Heart right ventricle (tissue), 16 donors: ENCODE measurements around the gene SHB. TPM values are rescaled to one million over a fixed set of nuclear protein-coding genes. Genes with fewer than 3 reads are reported as not detected.

Source experiments
- ATAC-seq, 8 donors: fragments of 200-7000 bp; cut with Tn5 transposase; one replicate each; pipeline ENCODE4 v1.9.1; 2020; ENCODE audit warnings: mild to moderate bottlenecking in 8 of 8, moderate library complexity in 8 of 8, moderate number of reproducible peaks in 1 of 8
- DNase-seq, 2 donors: peaks; one replicate each; pipeline ENCODE4 v3.0.0-alpha.2; 2020
- H3K27ac ChIP-seq, 10 donors: fragments of 200-600 bp; sonication (generic) in 2 of 10; one replicate each; pipeline versions ENCODE4 v1.5.0 to v1.8.0; 2020 to 2022; ENCODE audit warnings: mild to moderate bottlenecking in 3 of 10
- H3K27me3 ChIP-seq, 7 donors: fragments of 200-600 bp; one replicate each; pipeline ENCODE4 v1.8.0; 2021 to 2022; ENCODE audit warnings: mild to moderate bottlenecking in 2 of 7
- H3K36me3 ChIP-seq, 9 donors: fragments of 200-600 bp; sonication (generic) in 1 of 9; one replicate each; pipeline versions ENCODE4 v1.5.0 to v1.8.0; 2020 to 2022; ENCODE audit warnings: mild to moderate bottlenecking in 2 of 9
- H3K4me1 ChIP-seq, 9 donors: fragments of 200-600 bp; sonication (generic) in 1 of 9; one replicate each; pipeline versions ENCODE4 v1.5.0 to v1.8.0; 2020 to 2022; ENCODE audit warnings: mild to moderate bottlenecking in 4 of 9
- H3K4me3 ChIP-seq, 10 donors: fragments of 200-600 bp; sonication (generic) in 2 of 10; one replicate each; pipeline versions ENCODE4 v1.5.0 to v1.8.0; 2020 to 2022; ENCODE audit warnings: mild to moderate bottlenecking in 7 of 10, moderate library complexity in 2 of 10
- H3K9me3 ChIP-seq, 11 donors: fragments of 200-600 bp in 10 of 11; sonication (generic) in 2 of 11; one replicate each; pipeline versions ENCODE4 v1.5.0 to v1.8.0; 2013 to 2022; ENCODE audit warnings: mild to moderate bottlenecking in 2 of 11, control low read depth in 1 of 11, moderate library complexity in 1 of 11
- WGBS, 2 donors: extraction: QIAGEN DNeasy Blood & Tissue Kit; methylation state at CpG; one replicate each; pipeline ENCODE4 v1.1.7; 2013; ENCODE audit warnings: inconsistent platforms in 1 of 2; 5-methylcytosine and 5-hydroxymethylcytosine counted together
- intact Hi-C, 10 donors: fragments of 100-400 bp; cut with DNase I; formaldehyde crosslinking; loops; one replicate each; pipeline versions ENCODE4 v1.11.1 to v1.14.2; 2022
- polyA plus RNA-seq, 2 donors: library from polyadenylated mRNA; stranded (reverse); fragments of 200-250 nt; gene quantifications; one replicate each; pipeline ENCODE4 v1.2.3, GENCODE V29; 2013
- total RNA-seq, 10 donors: library from RNA; stranded (reverse); fragmentation: NEBNext Ultra II Directional in 3 of 10; extraction: Animal tissue kit (Norgen Biotek cat#: 25700) in 3 of 10; gene quantifications; one replicate each; pipeline versions ENCODE4 v1.2.1 to v1.2.4, GENCODE V29; 2021 to 2023
- TF ChIP-seq, protein P1 (sequence below), 9 donors: fragments of 200-600 bp; sonication (generic) in 2 of 9; IDR thresholded peaks; one replicate each; pipeline versions ENCODE4 v1.5.0 to v1.8.0; 2021 to 2022; ENCODE audit warnings: antibody characterized with exemption in 9 of 9, mild to moderate bottlenecking in 5 of 9, moderate library complexity in 1 of 9
- donor health status: Arrhythmogenic right ventricular cardiomyopathy.
- donor health status: ischemic (EF 13 %, LVEDD 7.1; RV severe dilation, severe dysfunction).
- donor health status: healthy with polysubstance abuse.
- donor health status: DM: no; HTN: yes; CAD: no.
- donor health status: DM: no; HTN: no; CAD: no.
- donor health status: ischemic (EF 25% LVEDD 6.9; RV normal size, moderate dysfunction).
- donor health status: ischemic (EF 25% LVEDD 5.7; RV mildly dilated, moderate dysfunction).
- donor health status: healthy.
- donor health status: DM: yes; HTN: yes; CAD: no.
- donor health status: Ischemic cardiomyopathy.
- donor health status: ischemic (EF 35%, LVEDD 5.7; RV mildly dilated, moderate dysfunction).
- donor health status: nonischemic (EF 11% LVEDD 7.7; RV severe dilation, severe dysfunction).
- donor health status: DM: yes; HTN: yes; CAD: no.
- donor health status: PGD.
- donor health status: ischemic (EF 29% LVEDD 5.4; RV normal size, mild dysfunction).
- donor health status: nonischemic (EF 23%, LVEDD 6.1; RV moderate dilation, normal function).

Gene SHB
- total and polyA plus RNA-seq, 12 donors, result 5.7 to 26.6 (median 18.0) TPM

DNA sequence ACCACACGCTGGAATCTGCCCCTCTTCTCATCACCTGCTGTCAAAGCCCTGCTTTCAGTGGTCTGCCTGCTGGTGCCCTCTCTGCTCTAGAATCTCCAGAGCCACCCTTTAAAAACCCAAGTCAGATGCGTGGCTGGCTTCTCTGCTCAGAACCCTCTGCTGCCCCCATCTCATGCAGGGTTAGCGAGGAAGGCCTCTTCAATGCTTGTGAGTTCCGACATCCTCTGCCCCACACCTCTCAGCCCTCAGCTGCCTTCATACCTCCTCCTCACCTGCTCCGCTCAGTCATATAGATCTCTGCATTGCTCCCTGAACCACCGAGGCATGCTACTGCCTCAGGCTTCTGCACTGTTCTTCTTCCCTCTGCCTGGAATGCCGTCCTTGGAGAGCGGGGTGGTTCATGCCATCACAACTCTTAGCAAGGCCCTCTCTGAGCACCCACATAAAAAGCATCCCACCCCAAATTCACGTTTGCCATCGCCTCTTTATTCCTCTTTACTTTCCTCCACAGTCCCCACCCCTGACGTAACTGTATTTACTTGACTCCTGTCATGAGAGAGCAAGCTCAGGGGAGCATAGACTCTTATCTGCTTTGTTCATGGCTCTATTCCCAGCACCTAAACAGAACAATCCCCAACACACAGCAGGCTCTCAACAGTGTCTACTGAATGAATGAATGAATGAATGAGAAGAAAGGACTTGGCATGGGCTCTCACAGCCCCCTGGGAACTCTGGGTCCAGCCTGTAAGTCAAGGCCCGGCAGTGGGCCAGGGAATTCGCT is 10.4 kb downstream of the SHB start:
- Histone ChIP-seq H3K36me3 (no peaks in the 10 kb centered on the region), H3K4me3 (no peak overlapping the region), H3K4me1 (peaks cover 20 to 99% (median 88%) of the 10 kb centered on the region in 9 donors), H3K27me3 (no peaks in the 10 kb centered on the region), H3K9me3 (no peaks in the 10 kb centered on the region), H3K27ac (peak overlapping the region in 9 of 10 donors; percentile 33 to 98 (median 68))
- DNase-seq, result no peak
- TF ChIP-seq, protein P1, sequence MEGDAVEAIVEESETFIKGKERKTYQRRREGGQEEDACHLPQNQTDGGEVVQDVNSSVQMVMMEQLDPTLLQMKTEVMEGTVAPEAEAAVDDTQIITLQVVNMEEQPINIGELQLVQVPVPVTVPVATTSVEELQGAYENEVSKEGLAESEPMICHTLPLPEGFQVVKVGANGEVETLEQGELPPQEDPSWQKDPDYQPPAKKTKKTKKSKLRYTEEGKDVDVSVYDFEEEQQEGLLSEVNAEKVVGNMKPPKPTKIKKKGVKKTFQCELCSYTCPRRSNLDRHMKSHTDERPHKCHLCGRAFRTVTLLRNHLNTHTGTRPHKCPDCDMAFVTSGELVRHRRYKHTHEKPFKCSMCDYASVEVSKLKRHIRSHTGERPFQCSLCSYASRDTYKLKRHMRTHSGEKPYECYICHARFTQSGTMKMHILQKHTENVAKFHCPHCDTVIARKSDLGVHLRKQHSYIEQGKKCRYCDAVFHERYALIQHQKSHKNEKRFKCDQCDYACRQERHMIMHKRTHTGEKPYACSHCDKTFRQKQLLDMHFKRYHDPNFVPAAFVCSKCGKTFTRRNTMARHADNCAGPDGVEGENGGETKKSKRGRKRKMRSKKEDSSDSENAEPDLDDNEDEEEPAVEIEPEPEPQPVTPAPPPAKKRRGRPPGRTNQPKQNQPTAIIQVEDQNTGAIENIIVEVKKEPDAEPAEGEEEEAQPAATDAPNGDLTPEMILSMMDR (IDR thresholded peaks at IDR 0.05), result no peak
- peak; percentile 43 to 82 (median 75) for ATAC-seq
- intact Hi-C loops, result loop anchor here in 2 of 10 donors (5.0 kb wide), 2 partner anchors 36 to 46 kb away; no protein-coding TSS in a partner anchor
- 45 to 60% methylated on average over 13 of the region's 13 CpGs for WGBS, 2 donors

DNA sequence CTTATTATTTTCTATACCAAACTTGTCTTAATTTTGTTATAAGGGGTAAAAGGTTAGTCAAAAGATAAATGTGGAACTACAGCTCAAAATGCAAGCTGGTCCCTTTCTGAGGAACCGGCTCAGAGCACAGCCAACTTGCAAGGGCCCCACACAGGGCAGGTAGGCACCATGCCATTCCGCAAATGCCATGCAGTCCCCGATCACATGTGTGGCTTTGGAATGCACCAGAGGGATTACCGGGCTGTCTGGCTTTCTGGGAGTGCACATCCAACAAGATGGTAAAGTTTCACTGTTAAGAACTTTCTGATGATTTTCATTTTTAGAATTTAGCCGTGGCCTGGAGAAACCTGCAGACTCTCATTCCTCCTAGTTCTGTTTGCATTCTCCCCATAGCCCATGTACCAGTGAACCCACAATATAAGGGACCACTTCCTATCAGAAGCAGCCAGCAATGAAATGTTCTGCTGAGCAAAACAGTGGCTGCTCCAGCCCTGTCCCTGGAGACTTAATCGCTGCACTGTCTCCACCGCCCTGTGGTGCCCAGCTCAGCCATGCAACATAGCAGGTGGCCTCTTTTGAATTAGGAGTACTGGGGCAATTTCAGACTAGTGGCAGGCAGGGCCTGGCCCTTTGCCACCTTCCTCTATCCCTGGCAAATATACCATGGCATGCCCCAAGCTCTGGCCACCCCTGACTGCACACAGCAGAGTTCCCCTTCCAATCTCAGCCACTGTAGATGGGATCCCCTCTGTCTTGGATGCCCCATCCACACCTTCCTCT is 11.4 kb downstream of the SHB start:
- intact Hi-C loops, result loop anchor here in 2 of 10 donors (5.0 kb wide), 2 partner anchors 35 to 45 kb away; no protein-coding TSS in a partner anchor
- H3K4me1 ChIP-seq, result peaks cover 15 to 99% (median 85%) of the 10 kb centered on the region in 9 donors
- no peak for DNase-seq
- no peaks in the 10 kb centered on the region for H3K27me3 ChIP-seq
- ATAC-seq, result peak in 4 of 8 donors; percentile 35 to 60 (median 51)
- H3K9me3 ChIP-seq, result no peaks in the 10 kb centered on the region
- H3K36me3 ChIP-seq, result no peaks in the 10 kb centered on the region
- WGBS, 2 donors, result 42 to 64% methylated on average over 7 of the region's 7 CpGs
- peak overlapping the region in 7 of 10 donors; percentile 33 to 98 (median 75) for H3K27ac ChIP-seq
- TF ChIP-seq, protein P1 (IDR thresholded peaks at IDR 0.05), result no peak
- no peak overlapping the region for H3K4me3 ChIP-seq

DNA sequence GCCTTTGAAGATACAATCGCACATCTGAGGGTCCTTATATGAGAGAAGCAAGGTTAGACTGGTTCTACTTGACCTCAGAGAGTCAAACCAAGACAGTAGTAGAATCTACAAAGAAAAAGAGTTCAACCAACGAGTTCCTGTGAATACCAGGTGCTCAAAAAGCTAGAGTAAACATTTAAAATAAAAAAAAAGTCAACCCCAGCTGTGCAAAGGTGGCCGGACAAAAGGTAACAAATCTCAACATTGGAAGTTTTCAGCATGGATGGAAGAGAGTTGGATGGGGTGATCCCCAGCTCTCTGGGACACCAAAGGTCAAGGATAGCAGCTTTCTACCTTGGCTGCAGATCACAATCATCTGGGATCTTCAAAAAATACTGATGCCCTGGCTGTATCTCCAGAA is 14.4 kb downstream of the SHB start:
- Histone ChIP-seq H3K27ac (peak overlapping the region in 1 of 10 donors; percentile 16), H3K4me1 (peaks cover 8 to 83% (median 59%) of the 10 kb centered on the region in 9 donors), H3K4me3 (no peak overlapping the region), H3K27me3 (no peaks in the 10 kb centered on the region), H3K36me3 (peaks cover 0 to 4% (median 0%) of the 10 kb centered on the region in 9 donors), H3K9me3 (no peaks in the 10 kb centered on the region)
- intact Hi-C loops, result loop anchor here in 2 of 10 donors (5.0 kb wide), 2 partner anchors 32 to 42 kb away; no protein-coding TSS in a partner anchor
- ATAC-seq (no peak), DNase-seq (no peak)
- TF ChIP-seq, protein P1 (IDR thresholded peaks at IDR 0.05), result no peak
- WGBS, 2 donors, result 90 to 96% methylated on average over 3 of the region's 3 CpGs
